KOPT-K1 (cell line): Measurements from ENCODE around the gene BEST3.

Experiments
- H3K27ac ChIP-seq: fragments of 200-600 bp; sonication (generic); 2 replicates; pipeline ENCODE4 v1.5.1; 2016; ENCODE audit warnings: antibody characterized with exemption, mild to moderate bottlenecking, low read depth, low read length; ENCODE audit not compliant: poor library complexity, severe bottlenecking
- H3K36me3 ChIP-seq: fragments of 200-600 bp; sonication (generic); 2 replicates; pipeline ENCODE4 v1.5.1; 2017; ENCODE audit warnings: antibody characterized with exemption, mild to moderate bottlenecking, low read length, moderate library complexity; ENCODE audit not compliant: insufficient read depth
- H3K9me3 ChIP-seq: fragments of 200-600 bp; sonication (generic); 2 replicates; pipeline ENCODE4 v1.5.1; 2017; ENCODE audit warnings: antibody characterized with exemption, low read length, mild to moderate bottlenecking; ENCODE audit not compliant: insufficient read depth, poor library complexity, severe bottlenecking

Gene BEST3

GRCh38 chr12:69645031-69645430 is 54.1 kb downstream of the BEST3 start:
- no peaks in the 10 kb centered on the region for H3K9me3 ChIP-seq
- no peaks in the 10 kb centered on the region for H3K36me3 ChIP-seq

GRCh38 chr12:69644511-69644910 is 54.6 kb downstream of the BEST3 start:
- H3K27ac ChIP-seq, result no peak overlapping the region
- no peaks in the 10 kb centered on the region for H3K9me3 ChIP-seq
- no peaks in the 10 kb centered on the region for H3K36me3 ChIP-seq

More at GRCh38 chr12:69645031-69645430, 54.1 kb downstream of the BEST3 start:
- H3K27ac ChIP-seq, result no peak overlapping the region

- Histone ChIP-seq H3K9me3 (no peaks in the 10 kb centered on the region), H3K27ac (no peak overlapping the region), H3K36me3 (no peaks in the 10 kb centered on the region)
Measured at GRCh38 chr12:69642531-69642930, 56.6 kb downstream of the BEST3 start.

- no peak overlapping the region for H3K27ac ChIP-seq
- no peaks in the 10 kb centered on the region for H3K36me3 ChIP-seq
- no peaks in the 10 kb centered on the region for H3K9me3 ChIP-seq
Measured at GRCh38 chr12:69641546-69641945, 57.6 kb downstream of the BEST3 start.

GRCh38 chr12:69639400-69640016 is 59.6 kb downstream of the BEST3 start:
- no peak overlapping the region for H3K27ac ChIP-seq
- no peaks in the 10 kb centered on the region for H3K9me3 ChIP-seq
- H3K36me3 ChIP-seq, result no peaks in the 10 kb centered on the region

GRCh38 chr12:69633061-69633460 is 66.0 kb downstream of the BEST3 start:
- no peaks in the 10 kb centered on the region for H3K36me3 ChIP-seq
- no peaks in the 10 kb centered on the region for H3K9me3 ChIP-seq
- no peak overlapping the region for H3K27ac ChIP-seq

- H3K27ac ChIP-seq, result no peak overlapping the region
- no peaks in the 10 kb centered on the region for H3K9me3 ChIP-seq
- no peaks in the 10 kb centered on the region for H3K36me3 ChIP-seq
Measured at GRCh38 chr12:69630191-69630590, 68.9 kb downstream of the BEST3 start.

- Histone ChIP-seq H3K9me3 (no peaks in the 10 kb centered on the region), H3K36me3 (no peaks in the 10 kb centered on the region), H3K27ac (no peak overlapping the region)
Measured at GRCh38 chr12:69627501-69627900, 71.6 kb downstream of the BEST3 start.

- Histone ChIP-seq H3K27ac (no peak overlapping the region), H3K36me3 (no peaks in the 10 kb centered on the region), H3K9me3 (no peaks in the 10 kb centered on the region)
Measured at GRCh38 chr12:69623970-69624369, 75.1 kb downstream of the BEST3 start.

- Histone ChIP-seq H3K9me3 (no peaks in the 10 kb centered on the region), H3K36me3 (no peaks in the 10 kb centered on the region), H3K27ac (no peak overlapping the region)
Measured at GRCh38 chr12:69621551-69621950, 77.6 kb downstream of the BEST3 start.

- H3K27ac ChIP-seq, result no peak overlapping the region
Measured at GRCh38 chr12:69620921-69621320, 78.2 kb downstream of the BEST3 start.

GRCh38 chr12:69620077-69620476 is 79.0 kb downstream of the BEST3 start:
- Histone ChIP-seq H3K9me3 (no peaks in the 10 kb centered on the region), H3K27ac (no peak overlapping the region), H3K36me3 (no peaks in the 10 kb centered on the region)

More at GRCh38 chr12:69620921-69621320, 78.2 kb downstream of the BEST3 start:
- Histone ChIP-seq H3K36me3 (no peaks in the 10 kb centered on the region), H3K9me3 (no peaks in the 10 kb centered on the region)

GRCh38 chr12:69619050-69619449 is 80.1 kb downstream of the BEST3 start:
- Histone ChIP-seq H3K36me3 (no peaks in the 10 kb centered on the region), H3K9me3 (no peaks in the 10 kb centered on the region), H3K27ac (no peak overlapping the region)

- Histone ChIP-seq H3K27ac (no peak overlapping the region), H3K9me3 (no peaks in the 10 kb centered on the region), H3K36me3 (no peaks in the 10 kb centered on the region)
Measured at GRCh38 chr12:69616025-69616424, 83.1 kb downstream of the BEST3 start.

GRCh38 chr12:69613351-69613750 is 85.8 kb downstream of the BEST3 start:
- H3K27ac ChIP-seq, result no peak overlapping the region
- no peaks in the 10 kb centered on the region for H3K36me3 ChIP-seq
- no peaks in the 10 kb centered on the region for H3K9me3 ChIP-seq

GRCh38 chr12:69610729-69611128 is 88.4 kb downstream of the BEST3 start, which contains the start of gene LRRC10:
LRRC10 (minus strand) TSS chr12:69610907; CDS start chr12:69610838, 69 bp downstream.
- no peaks in the 10 kb centered on the region for H3K36me3 ChIP-seq
- H3K27ac ChIP-seq, result no peak within 1 kb of the TSS
- no peaks in the 10 kb centered on the region for H3K9me3 ChIP-seq
